Psoas muscle (tissue), 8 donors: ENCODE data around the gene ACADVL. TPM values are rescaled to one million over a fixed set of nuclear protein-coding genes. Genes with fewer than 3 reads are reported as not detected.

Source experiments
- ATAC-seq, 4 donors: fragments of 200-7000 bp; cut with Tn5 transposase; one replicate each; pipeline ENCODE4 v1.9.1; 2020; ENCODE audit warnings: moderate library complexity in 3 of 4, mild to moderate bottlenecking in 2 of 4
- DNase-seq, 2 donors: peaks; one replicate each; pipeline ENCODE4 v3.0.0-alpha.2; 2020
- H3K27ac ChIP-seq: fragments of 200-600 bp; one replicate; pipeline ENCODE4 v1.8.0; 2022
- H3K27me3 ChIP-seq, 3 donors: fragments of 200-600 bp in 1 of 3; one replicate each; pipeline versions ENCODE4 v1.6.1 to v1.8.0; 2013 to 2022; ENCODE audit warnings: low read length in 2 of 3, mild to moderate bottlenecking in 2 of 3, moderate library complexity in 1 of 3; ENCODE audit not compliant: insufficient read depth in 3 of 3
- H3K36me3 ChIP-seq, 2 donors: fragments of 200-600 bp in 1 of 2; one replicate each; pipeline versions ENCODE4 v1.6.1 to v1.8.0; 2013 to 2022; ENCODE audit warnings: low read depth in 1 of 2, mild to moderate bottlenecking in 1 of 2, moderate library complexity in 1 of 2; ENCODE audit not compliant: insufficient read depth in 1 of 2
- H3K4me1 ChIP-seq: fragments of 200-600 bp; one replicate; pipeline ENCODE4 v1.8.0; 2022
- H3K4me3 ChIP-seq: fragments of 200-600 bp; one replicate; pipeline ENCODE4 v1.8.0; 2022; ENCODE audit warnings: mild to moderate bottlenecking
- H3K9me3 ChIP-seq: fragments of 200-600 bp; one replicate; pipeline ENCODE4 v1.8.0; 2022
- WGBS, 3 donors: extraction: QIAGEN DNeasy Blood & Tissue Kit; methylation state at CpG; one replicate each; pipeline versions ENCODE4 v1.1.6 to v1.1.7; 2013; 5-methylcytosine and 5-hydroxymethylcytosine counted together
- intact Hi-C, 2 donors: fragments of 100-400 bp; cut with DNase I; formaldehyde crosslinking; loops; one replicate each; pipeline versions ENCODE4 v1.11.0 to v1.14.2; 2022
- polyA plus RNA-seq, 3 donors: library from polyadenylated mRNA; stranded (reverse); fragments of 200-250 nt; gene quantifications; one replicate each; pipeline ENCODE4 v1.2.3, GENCODE V29; 2013
- total RNA-seq, 4 donors: library from RNA; stranded (reverse); fragmentation: NEBNext Ultra II Directional in 2 of 4; extraction: Animal tissue kit (Norgen Biotek cat#: 25700) in 2 of 4; gene quantifications; one replicate each; pipeline versions ENCODE4 v1.2.1 to v1.2.4, GENCODE V29; 2021 to 2023
- TF ChIP-seq, protein P1 (sequence below): fragments of 200-600 bp; IDR thresholded peaks from one replicate; pipeline ENCODE4 v1.8.0; 2022; ENCODE audit warnings: antibody characterized with exemption
- donor health status: healthy with polysubstance abuse.
- donor health status: DM: no; HTN: no; CAD: no; lungs with moderate emphysema.
- donor health status: Bipolar disorder and iron deficiency.
- donor health status: healthy.
- donor health status: DM: yes; HTN: yes; CAD: no.
- donor health status: DM: no; HTN: no; CAD: no.
- donor health status: DM: no; HTN: no; CAD: no.
- donor health status: DM: yes; HTN: yes; CAD: no.

Gene ACADVL
- total and polyA plus RNA-seq, 7 donors: 538 to 1,310 (median 1,030) TPM

DNA sequence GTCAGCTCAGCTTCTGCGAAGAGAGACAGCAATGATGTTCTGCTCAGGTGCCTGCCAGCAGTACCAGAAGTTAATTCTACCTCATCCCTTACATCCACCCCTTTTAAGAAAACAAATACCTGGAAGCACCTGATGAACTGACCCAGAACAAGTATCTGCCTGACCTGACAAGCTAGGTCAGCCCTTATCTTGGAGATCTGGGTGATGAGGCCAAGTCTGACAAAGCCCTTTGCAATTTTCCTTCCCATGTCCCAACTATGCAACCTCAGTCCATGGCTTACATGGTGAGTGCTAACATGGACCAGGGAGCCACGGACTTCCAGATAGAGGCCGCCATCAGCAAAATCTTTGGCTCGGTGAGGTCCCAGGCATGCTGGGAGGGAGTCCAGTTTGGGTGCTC is 3.6 kb downstream of the ACADVL start:
- peaks cover 10 to 77% of the 10 kb centered on the region in 2 donors for H3K36me3 ChIP-seq
- TF ChIP-seq, protein P1, sequence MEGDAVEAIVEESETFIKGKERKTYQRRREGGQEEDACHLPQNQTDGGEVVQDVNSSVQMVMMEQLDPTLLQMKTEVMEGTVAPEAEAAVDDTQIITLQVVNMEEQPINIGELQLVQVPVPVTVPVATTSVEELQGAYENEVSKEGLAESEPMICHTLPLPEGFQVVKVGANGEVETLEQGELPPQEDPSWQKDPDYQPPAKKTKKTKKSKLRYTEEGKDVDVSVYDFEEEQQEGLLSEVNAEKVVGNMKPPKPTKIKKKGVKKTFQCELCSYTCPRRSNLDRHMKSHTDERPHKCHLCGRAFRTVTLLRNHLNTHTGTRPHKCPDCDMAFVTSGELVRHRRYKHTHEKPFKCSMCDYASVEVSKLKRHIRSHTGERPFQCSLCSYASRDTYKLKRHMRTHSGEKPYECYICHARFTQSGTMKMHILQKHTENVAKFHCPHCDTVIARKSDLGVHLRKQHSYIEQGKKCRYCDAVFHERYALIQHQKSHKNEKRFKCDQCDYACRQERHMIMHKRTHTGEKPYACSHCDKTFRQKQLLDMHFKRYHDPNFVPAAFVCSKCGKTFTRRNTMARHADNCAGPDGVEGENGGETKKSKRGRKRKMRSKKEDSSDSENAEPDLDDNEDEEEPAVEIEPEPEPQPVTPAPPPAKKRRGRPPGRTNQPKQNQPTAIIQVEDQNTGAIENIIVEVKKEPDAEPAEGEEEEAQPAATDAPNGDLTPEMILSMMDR: no peak
- intact Hi-C loops: no loop called here
- no peaks in the 10 kb centered on the region for H3K9me3 ChIP-seq
- 59 to 69% (median 63%) methylated on average over 4 of the region's 4 CpGs for WGBS, 3 donors
- ATAC-seq: no peak
- no peak overlapping the region for H3K27ac ChIP-seq
- peaks cover 34% of the 10 kb centered on the region for H3K4me1 ChIP-seq
- H3K4me3 ChIP-seq: no peak overlapping the region
- H3K27me3 ChIP-seq: no peaks in the 10 kb centered on the region
- no peak for DNase-seq

GRCh38 chr17:7224110-7224509 is 4.4 kb downstream of the ACADVL start:
- Histone ChIP-seq H3K4me1 (peaks cover 34% of the 10 kb centered on the region), H3K27ac (peak overlapping the region; percentile 46), H3K9me3 (no peaks in the 10 kb centered on the region), H3K27me3 (no peaks in the 10 kb centered on the region), H3K4me3 (no peak overlapping the region), H3K36me3 (peaks cover 10 to 85% of the 10 kb centered on the region in 2 donors)
- intact Hi-C loops: no loop called here
- 32 to 63% (median 48%) methylated on average over 7 to 10 of the region's 10 CpGs for WGBS, 3 donors
- TF ChIP-seq, protein P1: no peak
- ATAC-seq: no peak
- DNase-seq: peak in 1 of 2 donors; percentile 33

- 41 to 57% (median 45%) methylated on average over 14 to 15 of the region's 15 CpGs for WGBS, 3 donors
- peaks cover 10 to 90% of the 10 kb centered on the region in 2 donors for H3K36me3 ChIP-seq
- H3K4me3 ChIP-seq: no peak overlapping the region
- TF ChIP-seq, protein P1: no peak
- intact Hi-C loops: no loop called here
- no peaks in the 10 kb centered on the region for H3K9me3 ChIP-seq
- no peaks in the 10 kb centered on the region for H3K27me3 ChIP-seq
- ATAC-seq (no peak), DNase-seq (peak in 1 of 2 donors; percentile 12)
- H3K27ac ChIP-seq: no peak overlapping the region
- peaks cover 30% of the 10 kb centered on the region for H3K4me1 ChIP-seq
These were observed 4.9 kb downstream of the ACADVL start for GRCh38 chr17:7224661-7225111.

DNA sequence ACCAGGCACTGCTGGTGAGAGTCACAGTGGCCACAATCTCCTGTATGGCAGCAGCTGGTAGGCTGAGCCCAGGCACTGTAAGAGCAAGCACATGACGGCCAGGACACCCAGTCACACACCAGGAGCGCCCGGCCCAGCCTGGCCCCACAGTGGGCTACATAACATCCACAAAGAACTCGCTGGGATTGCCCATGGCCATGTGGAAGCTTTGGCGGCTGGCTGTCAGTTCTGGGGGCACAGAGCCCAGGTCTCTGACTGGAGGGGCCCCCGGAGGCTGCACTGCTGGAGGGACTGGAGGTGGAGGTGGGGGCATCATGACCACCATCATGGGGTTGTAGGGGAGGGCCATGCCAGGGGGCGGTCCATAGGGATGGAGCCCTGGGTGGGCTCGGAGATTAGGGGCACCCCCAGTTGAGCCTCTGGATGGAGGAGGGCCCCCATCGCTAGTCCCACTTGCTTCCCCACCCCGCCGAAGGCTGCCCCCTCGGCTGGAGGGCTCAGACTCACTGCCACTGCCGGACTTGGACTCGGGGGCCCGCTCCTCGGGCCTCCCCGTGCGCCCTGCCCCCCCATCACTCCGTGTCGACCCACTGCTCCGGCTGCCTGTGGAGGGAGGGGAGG is 6.1 kb downstream of the ACADVL start:
- H3K9me3 ChIP-seq: no peaks in the 10 kb centered on the region
- TF ChIP-seq, protein P1: no peak
- WGBS, 3 donors: 57 to 77% (median 72%) methylated on average over 13 to 21 of the region's 21 CpGs
- intact Hi-C loops: no loop called here
- H3K27ac ChIP-seq: peak overlapping the region; percentile 36
- peak in 1 of 2 donors; percentile 18 for DNase-seq
- peaks cover 26% of the 10 kb centered on the region for H3K4me1 ChIP-seq
- ATAC-seq: peak in 3 of 4 donors; percentile 9 to 21 (median 18)
- H3K27me3 ChIP-seq: no peaks in the 10 kb centered on the region
- H3K36me3 ChIP-seq: peaks cover 10 to 98% of the 10 kb centered on the region in 2 donors
- H3K4me3 ChIP-seq: no peak overlapping the region
